Upper lobe of left lung (tissue), 6 donors: Measurements from ENCODE around the gene BANP. TPM values are rescaled to one million over a fixed set of nuclear protein-coding genes. Genes with fewer than 3 reads are reported as not detected.

Experiments
- ATAC-seq, 2 donors: fragments of 200-7000 bp; cut with Tn5 transposase; one replicate each; pipeline ENCODE4 v1.9.1; 2022; ENCODE audit warnings: mild to moderate bottlenecking in 2 of 2, moderate library complexity in 2 of 2; ENCODE audit not compliant: low FRiP score in 2 of 2
- DNase-seq, 2 donors: peaks; one replicate each; pipeline ENCODE4 v3.0.0-alpha.2; 2019 to 2020
- H3K27ac ChIP-seq, 4 donors: fragments of 200-600 bp; sonication (generic); one replicate each; pipeline ENCODE4 v1.5.1; 2016 to 2019
- H3K27me3 ChIP-seq, 4 donors: fragments of 200-600 bp; sonication (generic); one replicate each; pipeline ENCODE4 v1.5.1; 2017 to 2019
- H3K36me3 ChIP-seq, 4 donors: fragments of 200-600 bp; sonication (generic); one replicate each; pipeline ENCODE4 v1.5.1; 2016 to 2019
- H3K4me1 ChIP-seq, 4 donors: fragments of 200-600 bp; sonication (generic); one replicate each; pipeline ENCODE4 v1.5.1; 2018 to 2019
- H3K4me3 ChIP-seq, 4 donors: fragments of 200-600 bp; sonication (generic); one replicate each; pipeline ENCODE4 v1.5.1; 2017 to 2019; ENCODE audit warnings: mild to moderate bottlenecking in 2 of 4, moderate library complexity in 1 of 4
- H3K9me3 ChIP-seq, 4 donors: fragments of 200-600 bp; sonication (generic); one replicate each; pipeline ENCODE4 v1.5.1; 2018 to 2019
- EP300 ChIP-seq, 4 donors: sonication (generic); formaldehyde crosslinking; IDR thresholded peaks; one replicate each; pipeline ENCODE4 v1.5.1; 2017; ENCODE audit warnings: antibody characterized with exemption in 4 of 4, control low read depth in 2 of 4
- POLR2A ChIP-seq, 4 donors: fragments of 450-650 bp; IDR thresholded peaks; one replicate each; pipeline ENCODE4 v1.5.1; 2016 to 2017; ENCODE audit warnings: antibody characterized with exemption in 4 of 4, mild to moderate bottlenecking in 2 of 4
- POLR2AphosphoS5 ChIP-seq, 2 donors: sonication (generic); formaldehyde crosslinking; IDR thresholded peaks; one replicate each; pipeline ENCODE4 v1.5.1; 2017; ENCODE audit warnings: antibody characterized with exemption in 2 of 2
- WGBS, 2 donors: methylation state at CpG; one replicate each; pipeline ENCODE4 v1.1.5; 2017 to 2018; 5-methylcytosine and 5-hydroxymethylcytosine counted together
- total RNA-seq, 6 donors: library from RNA; depleted of rRNA in 4 of 6; stranded (reverse); fragments of >200 nt in 4 of 6; gene quantifications; one replicate each; pipeline versions ENCODE4 v1.1.0 to v1.2.1, GENCODE V29; 2016 to 2021
- TF ChIP-seq, protein P1 (sequence below), 6 experiments: fragments of 450-650 bp in 4 of 6; fragments of 200-600 bp in 2 of 6; sonication (generic) in 2 of 6; IDR thresholded peaks; one replicate each; pipeline ENCODE4 v1.5.1; 2016 to 2019; ENCODE audit warnings: antibody characterized with exemption in 6 of 6
- donor health status: DM: no; HTN: no; CAD: no; lungs with moderate emphysema.
- donor health status: DM: no; HTN: yes; CAD: no; lungs with severe emphysema.

The BANP gene
- total RNA-seq, 6 donors from 2014 or later = 15.2 to 47.1 (median 24.4) TPM

- no peaks in the 10 kb centered on the region for H3K4me1 ChIP-seq
- ATAC-seq = no peak
- H3K9me3 ChIP-seq = no peaks in the 10 kb centered on the region
- TF ChIP-seq POLR2A (IDR thresholded peaks at IDR 0.05) (no peak), EP300 (IDR thresholded peaks at IDR 0.05) (no peak), POLR2AphosphoS5 (IDR thresholded peaks at IDR 0.05) (no peak)
- TF ChIP-seq, protein P1, sequence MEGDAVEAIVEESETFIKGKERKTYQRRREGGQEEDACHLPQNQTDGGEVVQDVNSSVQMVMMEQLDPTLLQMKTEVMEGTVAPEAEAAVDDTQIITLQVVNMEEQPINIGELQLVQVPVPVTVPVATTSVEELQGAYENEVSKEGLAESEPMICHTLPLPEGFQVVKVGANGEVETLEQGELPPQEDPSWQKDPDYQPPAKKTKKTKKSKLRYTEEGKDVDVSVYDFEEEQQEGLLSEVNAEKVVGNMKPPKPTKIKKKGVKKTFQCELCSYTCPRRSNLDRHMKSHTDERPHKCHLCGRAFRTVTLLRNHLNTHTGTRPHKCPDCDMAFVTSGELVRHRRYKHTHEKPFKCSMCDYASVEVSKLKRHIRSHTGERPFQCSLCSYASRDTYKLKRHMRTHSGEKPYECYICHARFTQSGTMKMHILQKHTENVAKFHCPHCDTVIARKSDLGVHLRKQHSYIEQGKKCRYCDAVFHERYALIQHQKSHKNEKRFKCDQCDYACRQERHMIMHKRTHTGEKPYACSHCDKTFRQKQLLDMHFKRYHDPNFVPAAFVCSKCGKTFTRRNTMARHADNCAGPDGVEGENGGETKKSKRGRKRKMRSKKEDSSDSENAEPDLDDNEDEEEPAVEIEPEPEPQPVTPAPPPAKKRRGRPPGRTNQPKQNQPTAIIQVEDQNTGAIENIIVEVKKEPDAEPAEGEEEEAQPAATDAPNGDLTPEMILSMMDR (IDR thresholded peaks at IDR 0.05) = no peak
- H3K36me3 ChIP-seq = peaks cover 0 to 42% (median 20%) of the 10 kb centered on the region in 4 donors
- H3K4me3 ChIP-seq = no peak overlapping the region
- H3K27ac ChIP-seq = no peak overlapping the region
- DNase-seq = no peak
- 89 to 97% methylated on average over 4 of the region's 4 CpGs for WGBS, 2 donors
- no peaks in the 10 kb centered on the region for H3K27me3 ChIP-seq
Observed at GRCh38 chr16:88002749-88003148, 51.5 kb downstream of the BANP start.

- H3K36me3 ChIP-seq = peaks cover 0 to 48% (median 21%) of the 10 kb centered on the region in 4 donors
- no peaks in the 10 kb centered on the region for H3K4me1 ChIP-seq
- H3K27ac ChIP-seq = no peak overlapping the region
- TF ChIP-seq POLR2AphosphoS5 (IDR thresholded peaks at IDR 0.05) (no peak), EP300 (IDR thresholded peaks at IDR 0.05) (no peak), POLR2A (IDR thresholded peaks at IDR 0.05) (no peak)
- TF ChIP-seq, protein P1 (IDR thresholded peaks at IDR 0.05) = no peak
- ATAC-seq = no peak
- no peaks in the 10 kb centered on the region for H3K27me3 ChIP-seq
- DNase-seq = no peak
- 94 to 97% methylated on average over 6 of the region's 6 CpGs for WGBS, 2 donors
- H3K9me3 ChIP-seq = no peaks in the 10 kb centered on the region
- H3K4me3 ChIP-seq = no peak overlapping the region
Observed at GRCh38 chr16:88003316-88003715, 52.1 kb downstream of the BANP start.

DNA sequence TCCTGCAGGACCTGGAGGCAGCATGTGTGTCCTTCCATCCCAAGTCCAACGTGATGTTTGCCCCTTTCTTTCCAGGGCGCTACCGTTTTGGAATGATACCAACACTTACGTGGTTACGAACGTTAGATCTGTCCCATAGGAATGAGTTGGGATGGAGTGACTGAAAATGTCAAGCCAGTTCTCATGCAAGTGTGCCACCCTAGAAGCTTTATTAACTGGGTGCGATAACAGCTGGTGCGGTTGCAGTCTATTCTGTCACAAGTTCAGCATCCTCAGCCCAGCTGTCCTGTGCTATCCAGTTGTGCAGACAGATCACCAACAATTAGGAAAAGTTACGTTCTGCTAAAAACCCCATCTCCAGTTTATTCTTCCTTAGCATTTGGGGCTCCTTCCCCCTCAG lies 52.5 kb downstream of the BANP start:
- DNase-seq = no peak
- Histone ChIP-seq H3K27ac (no peak overlapping the region), H3K4me3 (no peak overlapping the region), H3K9me3 (no peaks in the 10 kb centered on the region), H3K4me1 (no peaks in the 10 kb centered on the region), H3K36me3 (peaks cover 0 to 52% (median 21%) of the 10 kb centered on the region in 4 donors), H3K27me3 (no peaks in the 10 kb centered on the region)
- TF ChIP-seq POLR2A (IDR thresholded peaks at IDR 0.05) (no peak), POLR2AphosphoS5 (IDR thresholded peaks at IDR 0.05) (no peak), EP300 (IDR thresholded peaks at IDR 0.05) (no peak)
- TF ChIP-seq, protein P1 (IDR thresholded peaks at IDR 0.05) = no peak
- ATAC-seq = no peak
- WGBS, 2 donors = 80 to 82% methylated on average over 9 of the region's 9 CpGs

DNA sequence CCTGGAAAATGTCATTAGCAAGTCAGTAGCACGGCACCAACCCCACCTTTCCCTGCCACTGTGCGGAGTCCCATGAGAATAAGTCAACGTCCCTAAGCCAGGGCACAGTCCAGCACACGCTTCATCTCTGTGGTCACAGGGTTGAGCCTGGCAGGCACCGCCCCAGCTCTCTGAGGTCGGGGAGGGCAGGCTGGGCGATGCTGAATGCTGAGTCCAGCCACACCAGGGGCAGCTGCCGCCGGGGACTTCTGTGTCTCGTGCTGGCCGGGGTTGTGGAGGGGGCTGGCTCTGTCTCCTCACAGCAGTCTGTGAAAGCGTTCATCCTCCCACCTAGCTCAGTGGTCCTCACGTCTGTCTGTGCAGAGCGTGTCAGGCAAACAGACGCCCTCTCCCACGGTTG lies 53.2 kb downstream of the BANP start:
- TF ChIP-seq EP300 (IDR thresholded peaks at IDR 0.05) = no peak
- no peak for TF ChIP-seq POLR2A (IDR thresholded peaks at IDR 0.05)
- TF ChIP-seq, protein P1 (IDR thresholded peaks at IDR 0.05) = no peak
- TF ChIP-seq POLR2AphosphoS5 (IDR thresholded peaks at IDR 0.05) = no peak
- no peak overlapping the region for H3K4me3 ChIP-seq
- H3K27ac ChIP-seq = no peak overlapping the region
- H3K4me1 ChIP-seq = no peaks in the 10 kb centered on the region
- DNase-seq (no peak), ATAC-seq (peak in 1 of 2 donors; percentile 26)
- peaks cover 0 to 58% (median 20%) of the 10 kb centered on the region in 4 donors for H3K36me3 ChIP-seq
- WGBS, 2 donors = 91 to 95% methylated on average over 9 to 16 of the region's 16 CpGs
- no peaks in the 10 kb centered on the region for H3K9me3 ChIP-seq
- no peaks in the 10 kb centered on the region for H3K27me3 ChIP-seq

DNA sequence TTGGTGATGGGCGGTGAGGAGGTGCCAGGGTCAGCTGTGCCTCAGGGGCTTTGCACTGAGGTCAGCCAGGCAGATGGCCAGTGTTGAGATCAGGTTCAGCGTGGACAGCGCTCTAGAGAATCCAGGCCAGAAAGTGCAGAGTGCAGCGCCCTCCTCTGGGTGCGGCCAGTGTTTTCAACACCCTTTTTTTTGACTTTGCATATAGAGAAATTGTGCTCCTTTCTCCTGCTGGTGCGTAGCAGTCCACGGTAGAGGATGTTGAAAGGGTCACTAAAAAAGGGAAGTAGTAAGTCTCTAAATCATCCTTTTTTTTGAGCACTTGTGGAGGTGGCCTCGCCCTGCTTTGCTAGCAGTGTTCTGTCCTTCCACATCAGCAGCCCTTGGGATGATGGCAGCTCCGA lies 53.9 kb downstream of the BANP start:
- DNase-seq (no peak), ATAC-seq (peak; percentile 53 to 63)
- peaks cover 0 to 63% (median 20%) of the 10 kb centered on the region in 4 donors for H3K36me3 ChIP-seq
- no peaks in the 10 kb centered on the region for H3K4me1 ChIP-seq
- no peaks in the 10 kb centered on the region for H3K9me3 ChIP-seq
- TF ChIP-seq, protein P1 (IDR thresholded peaks at IDR 0.05) = peak in 3 of 6 experiments; percentile 5 to 31 (median 20)
- TF ChIP-seq EP300 (IDR thresholded peaks at IDR 0.05) (no peak), POLR2AphosphoS5 (IDR thresholded peaks at IDR 0.05) (no peak)
- H3K4me3 ChIP-seq = no peak overlapping the region
- no peak overlapping the region for H3K27ac ChIP-seq
- 74 to 84% methylated on average over 9 of the region's 9 CpGs for WGBS, 2 donors
- no peaks in the 10 kb centered on the region for H3K27me3 ChIP-seq
